PFSK-1 (cell line): Measurements from ENCODE around the gene HGF.

Experiments used
- FOXP2 ChIP-seq: optimal IDR thresholded peaks from 2 replicates; pipeline ENCODE3; 2011; ENCODE audit warnings: borderline replicate concordance, control low read depth, inconsistent platforms; ENCODE audit not compliant: insufficient read depth; ENCODE audit errors: extremely low read length, extremely low read depth
- POLR2AphosphoS5 ChIP-seq: IDR thresholded peaks from 2 replicates; pipeline ENCODE4 v1.6.1; 2012; ENCODE audit warnings: low read depth, mild to moderate bottlenecking, control low read depth, low read length, moderate library complexity
- REST ChIP-seq, 2 experiments: IDR thresholded peaks; 2 replicates each; pipeline versions ENCODE4 v1.6.1 to v1.8.0; 2011 to 2012; ENCODE audit warnings: low read depth in 2 of 2, low read length in 2 of 2, control low read depth in 1 of 2, inconsistent platforms in 1 of 2, mild to moderate bottlenecking in 1 of 2, moderate library complexity in 1 of 2; ENCODE audit not compliant: insufficient read depth in 1 of 2
- SIN3A ChIP-seq: IDR thresholded peaks from 2 replicates; pipeline ENCODE4 v1.6.1; 2012; ENCODE audit warnings: mild to moderate bottlenecking, low read length, moderate library complexity, borderline replicate concordance; ENCODE audit not compliant: insufficient read depth
- TAF1 ChIP-seq: IDR thresholded peaks from 2 replicates; pipeline ENCODE4 v1.6.1; 2012; ENCODE audit warnings: low read length, control low read depth, borderline replicate concordance; ENCODE audit not compliant: insufficient read depth

HGF gene

GRCh38 chr7:81693894-81694293 lies 76.0 kb downstream of the HGF start:
- no peak for TF ChIP-seq SIN3A

DNA sequence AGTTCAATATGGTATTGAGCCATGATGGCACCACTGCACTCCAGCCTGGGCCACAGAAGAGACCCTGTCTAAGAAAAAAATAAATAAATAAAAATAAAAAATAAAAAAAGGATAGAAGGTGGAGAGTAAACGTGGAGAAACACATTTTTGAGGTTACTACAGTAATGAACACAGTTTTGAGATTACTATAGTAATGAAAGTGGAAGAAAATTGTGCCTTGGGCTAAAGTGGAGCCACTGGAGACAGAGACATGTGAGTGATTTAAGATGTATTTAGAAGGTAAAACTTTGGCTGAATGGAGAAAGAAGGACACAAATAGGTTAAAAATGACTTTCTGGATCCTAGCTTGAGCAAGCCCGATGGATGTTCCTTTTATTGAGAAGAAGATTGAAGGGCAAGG lies 76.8 kb downstream of the HGF start:
- TF ChIP-seq FOXP2 (no peak), SIN3A (no peak), POLR2AphosphoS5 (no peak), REST (IDR thresholded peaks at IDR 0.05; ENCODE audit: insufficient read depth in 1 of 2, low read depth in 2 of 2, low read length in 2 of 2) (no peak), TAF1 (no peak)

DNA sequence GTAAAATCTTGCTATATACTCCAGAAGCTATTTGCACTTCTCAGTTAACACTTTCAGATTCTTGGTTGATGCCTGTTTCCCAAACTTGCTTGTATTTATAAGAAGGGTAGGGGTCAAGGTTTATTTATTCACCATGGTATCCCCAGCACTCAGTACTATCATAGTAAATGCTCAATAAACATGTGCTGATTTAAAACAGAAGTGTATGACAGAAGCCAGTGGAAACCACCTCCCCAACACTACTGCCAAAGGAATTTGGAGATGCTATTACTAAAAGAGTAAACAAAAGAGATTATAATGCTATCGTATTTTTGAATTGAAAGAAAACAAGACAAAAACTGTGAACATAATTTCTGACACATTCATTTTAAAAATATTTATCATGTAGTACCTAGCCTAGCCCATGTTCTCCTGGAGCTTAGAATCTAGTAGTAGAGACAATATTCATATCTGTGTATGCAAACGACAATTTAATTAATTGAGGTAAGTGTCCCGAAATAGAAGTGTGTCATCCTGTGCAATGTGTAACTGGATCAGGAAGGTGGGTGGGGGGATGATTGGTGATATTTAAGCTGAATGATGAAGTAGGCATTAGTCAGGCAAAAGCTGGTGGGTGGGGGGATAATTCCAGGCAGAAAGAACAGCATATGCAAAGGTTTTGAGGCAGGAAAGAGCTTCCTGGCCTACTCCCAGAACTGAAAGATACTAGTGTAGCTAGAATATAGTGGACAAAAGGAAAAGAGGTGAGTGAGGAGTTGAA lies 77.5 kb downstream of the HGF start:
- no peak for TF ChIP-seq REST (IDR thresholded peaks at IDR 0.05; ENCODE audit: insufficient read depth in 1 of 2, low read depth in 2 of 2, low read length in 2 of 2)
- TF ChIP-seq POLR2AphosphoS5, result no peak
- TF ChIP-seq FOXP2, result no peak
- no peak for TF ChIP-seq TAF1
- TF ChIP-seq SIN3A, result no peak

DNA sequence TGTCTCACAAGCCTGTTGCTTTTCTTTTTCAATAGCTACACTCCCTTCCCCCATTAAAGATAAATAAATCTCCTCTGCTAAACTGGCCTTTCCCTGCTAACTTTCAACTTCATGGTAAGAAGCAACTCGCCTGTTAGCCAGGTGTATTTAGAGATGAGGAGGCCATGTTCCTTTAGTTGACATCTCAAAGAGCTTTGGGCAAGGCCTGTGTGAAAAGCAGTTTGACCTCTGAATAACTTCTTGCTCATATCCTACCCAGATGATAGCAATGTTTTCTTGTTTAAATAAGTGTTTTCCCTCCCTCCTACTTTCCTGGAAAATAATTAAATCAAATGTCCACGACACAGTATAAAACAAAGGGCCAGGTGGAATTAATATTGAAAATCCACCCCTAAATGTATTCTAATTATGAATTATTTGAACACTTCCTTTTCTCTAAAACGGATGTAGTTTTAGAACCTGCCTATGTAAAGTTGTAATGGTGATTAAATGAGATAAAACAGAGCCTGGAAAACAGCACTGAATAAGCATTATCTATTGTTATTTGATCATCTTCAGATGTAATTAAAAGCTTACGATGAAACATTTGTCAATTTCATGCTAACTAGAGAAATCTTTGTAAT lies 78.5 kb downstream of the HGF start:
- peak; percentile 37; the same call in 1 of the 2 replicates for TF ChIP-seq TAF1
- TF ChIP-seq POLR2AphosphoS5, result no peak

DNA sequence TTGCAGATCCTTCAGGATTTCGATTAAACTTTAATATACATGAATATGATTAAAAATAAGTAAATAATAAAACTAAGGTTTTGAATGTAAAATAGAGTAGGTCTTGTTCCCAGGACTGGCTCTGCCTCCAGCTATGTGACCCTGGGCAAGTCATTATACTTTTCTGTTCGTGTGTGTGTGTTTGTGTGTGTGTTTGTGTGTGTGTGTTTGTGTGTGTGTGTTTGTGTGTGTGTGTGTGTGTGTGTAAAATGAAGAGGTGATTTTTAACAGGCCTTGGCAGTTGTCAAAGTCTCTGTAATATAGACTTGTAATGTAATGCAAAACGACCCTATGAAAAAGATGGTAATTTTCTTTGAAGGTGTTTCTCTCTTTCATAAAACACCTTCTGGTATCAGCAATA lies 79.2 kb downstream of the HGF start:
- TF ChIP-seq TAF1, result no peak
- TF ChIP-seq SIN3A, result no peak
- TF ChIP-seq REST (IDR thresholded peaks at IDR 0.05; ENCODE audit: insufficient read depth in 1 of 2, low read depth in 2 of 2, low read length in 2 of 2), result no peak
- no peak for TF ChIP-seq FOXP2
- TF ChIP-seq POLR2AphosphoS5, result no peak

DNA sequence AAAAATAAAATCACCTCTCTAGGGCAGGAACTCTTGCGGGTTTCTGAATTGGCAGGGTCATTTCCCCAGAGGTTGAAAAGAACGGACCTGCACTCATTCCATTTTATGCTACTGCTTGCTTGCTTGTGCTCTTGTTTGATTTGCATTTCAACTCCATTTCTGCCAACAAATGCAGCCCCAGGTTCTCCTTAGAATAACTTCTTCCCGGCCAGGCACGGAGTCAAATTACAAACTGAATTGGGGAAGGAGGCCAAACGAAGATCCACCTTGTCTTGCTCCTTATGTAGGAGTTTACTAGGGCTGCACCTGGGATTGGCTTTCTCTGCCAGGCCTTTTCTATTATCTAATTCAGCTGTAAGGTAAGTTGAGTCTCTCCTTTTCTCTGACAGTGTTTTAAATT lies 79.6 kb downstream of the HGF start:
- TF ChIP-seq FOXP2 (no peak), SIN3A (no peak), TAF1 (no peak), POLR2AphosphoS5 (no peak), REST (IDR thresholded peaks at IDR 0.05; ENCODE audit: insufficient read depth in 1 of 2, low read depth in 2 of 2, low read length in 2 of 2) (no peak)
